Lower lobe of right lung (tissue), 2 donors: ENCODE results near the gene TAOK1. TPM values are rescaled to one million over a fixed set of nuclear protein-coding genes. Genes with fewer than 3 reads are reported as not detected.
"Not testable (repeated sequence)": the region's sequence is repeated elsewhere in the genome, so short reads cannot be mapped to it uniquely, and the experiment has no call there.

ENCODE experiments used
- ATAC-seq, 2 donors: fragments of 200-7000 bp; cut with Tn5 transposase; one replicate each; pipeline ENCODE4 v1.9.1; 2020 to 2022; ENCODE audit warnings: mild to moderate bottlenecking in 2 of 2, moderate library complexity in 2 of 2
- DNase-seq: peaks from one replicate; pipeline ENCODE4 v3.0.0-alpha.2; 2020
- H3K27ac ChIP-seq: fragments of 200-600 bp; one replicate; pipeline ENCODE4 v1.8.0; 2022
- H3K27me3 ChIP-seq: fragments of 200-600 bp; one replicate; pipeline ENCODE4 v1.8.0; 2022; ENCODE audit warnings: low read depth
- H3K36me3 ChIP-seq: fragments of 200-600 bp; one replicate; pipeline ENCODE4 v1.8.0; 2022; ENCODE audit warnings: mild to moderate bottlenecking
- H3K4me1 ChIP-seq: fragments of 200-600 bp; one replicate; pipeline ENCODE4 v1.8.0; 2022
- H3K4me3 ChIP-seq: fragments of 200-600 bp; one replicate; pipeline ENCODE4 v1.8.0; 2022; ENCODE audit warnings: mild to moderate bottlenecking
- H3K9me3 ChIP-seq: fragments of 200-600 bp; one replicate; pipeline ENCODE4 v1.8.0; 2022
- CTCF ChIP-seq: fragments of 200-600 bp; IDR thresholded peaks from one replicate; pipeline ENCODE4 v1.8.0; 2022; ENCODE audit warnings: antibody characterized with exemption, mild to moderate bottlenecking
- intact Hi-C: fragments of 100-400 bp; cut with DNase I; formaldehyde crosslinking; loops from one replicate; pipeline ENCODE4 v1.11.0; 2022
- total RNA-seq: library from RNA; stranded (reverse); fragmentation: NEBNext Ultra II Directional; extraction: Animal tissue kit (Norgen Biotek cat#: 25700); gene quantifications from one replicate; pipeline ENCODE4 v1.2.1, GENCODE V29; 2021
- donor health status: DM: no; HTN: yes; CAD: no; lungs with severe emphysema.

Gene TAOK1
- total RNA-seq, 1 donor from 2014 or later, result 70.6 TPM

GRCh38 chr17:29458066-29458465 lies 67.9 kb downstream of the TAOK1 start:
- ATAC-seq, result no peak
- peaks cover 27% of the 10 kb centered on the region for H3K36me3 ChIP-seq
- intact Hi-C loops, result no loop called here
- peaks cover 26% of the 10 kb centered on the region for H3K4me1 ChIP-seq
- H3K9me3 ChIP-seq, result no peaks in the 10 kb centered on the region
- no peak for DNase-seq
- TF ChIP-seq CTCF, result no peak
- H3K27me3 ChIP-seq, result no peaks in the 10 kb centered on the region
- H3K4me3 ChIP-seq, result no peak overlapping the region
- no peak overlapping the region for H3K27ac ChIP-seq

- ATAC-seq (no peak), DNase-seq (no peak)
- Histone ChIP-seq H3K4me1 (peaks cover 26% of the 10 kb centered on the region), H3K9me3 (no peaks in the 10 kb centered on the region), H3K27ac (no peak overlapping the region), H3K27me3 (no peaks in the 10 kb centered on the region), H3K36me3 (peaks cover 19% of the 10 kb centered on the region), H3K4me3 (no peak overlapping the region)
- no peak for TF ChIP-seq CTCF
- intact Hi-C loops, result no loop called here
Observed at GRCh38 chr17:29461483-29462206, 71.5 kb downstream of the TAOK1 start.

DNA sequence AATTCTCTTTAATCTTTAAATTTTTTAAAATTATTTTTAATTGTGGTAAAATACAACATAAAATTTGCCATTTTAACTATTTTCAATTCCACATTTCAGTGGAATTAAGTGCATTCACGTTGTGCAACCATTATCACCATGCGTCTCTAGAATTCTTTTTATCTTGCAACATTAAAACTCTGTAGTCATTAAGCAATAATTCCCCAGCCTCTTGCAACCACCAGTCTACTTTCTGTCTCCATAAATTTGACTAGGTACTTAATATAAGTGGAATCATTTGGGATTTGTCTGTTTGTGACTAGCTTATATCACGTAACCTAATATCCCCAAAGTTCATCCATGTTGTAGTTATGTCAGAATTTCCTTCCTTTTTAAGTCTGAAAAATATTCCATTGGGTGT lies 79.1 kb downstream of the TAOK1 start:
- TF ChIP-seq CTCF, result no peak
- H3K27me3 ChIP-seq, result no peaks in the 10 kb centered on the region
- no peak overlapping the region for H3K27ac ChIP-seq
- H3K36me3 ChIP-seq, result peaks cover 68% of the 10 kb centered on the region
- no peak for DNase-seq
- intact Hi-C loops, result no loop called here
- H3K9me3 ChIP-seq, result no peaks in the 10 kb centered on the region
- no peak for ATAC-seq
- H3K4me3 ChIP-seq, result no peak overlapping the region
- no peaks in the 10 kb centered on the region for H3K4me1 ChIP-seq

- DNase-seq, intact Hi-C loops, H3K27me3 ChIP-seq, H3K27ac ChIP-seq, H3K9me3 ChIP-seq, ATAC-seq, H3K4me1 ChIP-seq, H3K4me3 ChIP-seq: not testable (repeated sequence)
- peaks cover 63% of the 10 kb centered on the region for H3K36me3 ChIP-seq
Observed at GRCh38 chr17:29473437-29473836, 83.3 kb downstream of the TAOK1 start.

DNA sequence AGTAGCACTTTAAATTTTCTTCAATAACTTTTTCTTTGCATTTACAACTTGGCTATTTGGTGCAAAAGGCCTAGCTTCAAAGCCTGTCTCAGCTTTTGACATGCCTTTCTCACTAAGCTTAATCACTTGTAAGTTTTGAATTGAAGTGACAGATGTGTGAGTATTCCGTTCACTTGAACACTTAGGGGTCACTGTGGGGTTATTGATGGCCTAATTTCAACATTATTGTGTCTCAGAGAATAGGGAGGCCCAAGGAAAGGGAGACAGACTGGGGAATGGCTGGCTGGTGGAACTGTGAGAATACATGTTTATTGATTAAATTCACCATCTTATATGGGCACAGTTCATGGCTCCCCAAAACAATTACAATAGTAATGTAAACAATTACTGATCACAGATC lies 84.1 kb downstream of the TAOK1 start:
- no peaks in the 10 kb centered on the region for H3K4me1 ChIP-seq
- intact Hi-C loops, result no loop called here
- H3K27me3 ChIP-seq, result no peaks in the 10 kb centered on the region
- peaks cover 61% of the 10 kb centered on the region for H3K36me3 ChIP-seq
- no peak overlapping the region for H3K4me3 ChIP-seq
- no peaks in the 10 kb centered on the region for H3K9me3 ChIP-seq
- no peak for DNase-seq
- no peak for TF ChIP-seq CTCF
- H3K27ac ChIP-seq, result no peak overlapping the region
- no peak for ATAC-seq

DNA sequence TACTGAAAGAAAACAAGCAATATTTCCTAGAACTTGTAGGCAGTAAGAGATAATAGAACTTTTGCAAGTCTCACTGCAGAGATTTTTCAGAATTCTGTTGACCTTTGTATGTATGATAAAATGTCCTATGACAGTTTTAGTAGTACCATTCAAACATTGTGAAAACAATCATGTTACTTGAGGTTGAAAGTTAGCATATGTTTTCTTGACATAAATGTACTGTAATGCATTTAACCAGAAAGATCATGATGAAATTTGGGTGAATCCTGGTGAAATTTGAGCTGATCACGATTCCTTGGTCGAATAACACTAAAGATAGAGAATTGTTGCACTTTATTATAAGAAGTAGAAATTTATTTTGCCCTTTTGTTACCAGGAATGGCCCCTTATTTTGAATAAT lies 85.7 kb downstream of the TAOK1 start:
- no peak for ATAC-seq
- H3K36me3 ChIP-seq, result peaks cover 61% of the 10 kb centered on the region
- intact Hi-C loops, result no loop called here

GRCh38 chr17:29480249-29480928 lies 90.2 kb downstream of the TAOK1 start:
- ATAC-seq, H3K4me3 ChIP-seq, H3K4me1 ChIP-seq, H3K27ac ChIP-seq, H3K27me3 ChIP-seq, H3K9me3 ChIP-seq, intact Hi-C loops, DNase-seq: not testable (repeated sequence)
- peaks cover 81% of the 10 kb centered on the region for H3K36me3 ChIP-seq

More for the DNA sequence above, 85.7 kb downstream of the TAOK1 start:
- Histone ChIP-seq H3K27me3 (no peaks in the 10 kb centered on the region), H3K4me1 (no peaks in the 10 kb centered on the region), H3K27ac (no peak overlapping the region), H3K9me3 (no peaks in the 10 kb centered on the region), H3K4me3 (no peak overlapping the region)
- TF ChIP-seq CTCF, result no peak
- DNase-seq, result no peak
